Chondrocyte (in vitro differentiated cells): Measurements from ENCODE around the gene TTC31. TPM values are rescaled to one million over a fixed set of nuclear protein-coding genes. Genes with fewer than 3 reads are reported as not detected.
A peak's percentile ranks its signal among the peaks of the same experiment; 100 is the strongest.

ENCODE experiments used
- DNase-seq: peaks from one replicate; pipeline ENCODE4 v3.0.0; 2021; ENCODE audit warnings: mixed read lengths, low spot score
- H3K27ac Mint-ChIP-seq: one replicate; pipeline ENCODE4 v1.8.0; 2021; ENCODE audit warnings: mild to moderate bottlenecking, moderate library complexity, mixed read lengths; ENCODE audit not compliant: unreplicated experiment
- H3K27me3 Mint-ChIP-seq: 2 replicates; pipeline ENCODE4 v1.8.0; 2021; ENCODE audit warnings: low read depth, mixed read lengths
- H3K36me3 Mint-ChIP-seq: 2 replicates; pipeline ENCODE4 v1.8.0; 2021; ENCODE audit warnings: low read depth, mixed read lengths
- H3K4me1 Mint-ChIP-seq: 2 replicates; pipeline ENCODE4 v1.8.0; 2021; ENCODE audit warnings: low read depth, mild to moderate bottlenecking, mixed read lengths
- H3K4me3 Mint-ChIP-seq: one replicate; pipeline ENCODE4 v1.8.0; 2021; ENCODE audit warnings: mild to moderate bottlenecking, moderate library complexity, mixed read lengths; ENCODE audit not compliant: unreplicated experiment
- H3K9me3 Mint-ChIP-seq: 2 replicates; pipeline ENCODE4 v1.8.0; 2021; ENCODE audit warnings: low read depth, mixed read lengths
- total RNA-seq: library from RNA; stranded (reverse); gene quantifications from 3 replicates; pipeline ENCODE4 v1.2.1, GENCODE V29; 2021
- TF ChIP-seq, protein P1 (sequence below): fragments of 200-600 bp; sonication (generic); IDR thresholded peaks from 2 replicates; pipeline ENCODE4 v1.5.0; 2021; ENCODE audit warnings: antibody characterized with exemption, mild to moderate bottlenecking, moderate library complexity

The TTC31 gene
- total RNA-seq, 1 donor from 2014 or later, result 18.1 TPM

DNA sequence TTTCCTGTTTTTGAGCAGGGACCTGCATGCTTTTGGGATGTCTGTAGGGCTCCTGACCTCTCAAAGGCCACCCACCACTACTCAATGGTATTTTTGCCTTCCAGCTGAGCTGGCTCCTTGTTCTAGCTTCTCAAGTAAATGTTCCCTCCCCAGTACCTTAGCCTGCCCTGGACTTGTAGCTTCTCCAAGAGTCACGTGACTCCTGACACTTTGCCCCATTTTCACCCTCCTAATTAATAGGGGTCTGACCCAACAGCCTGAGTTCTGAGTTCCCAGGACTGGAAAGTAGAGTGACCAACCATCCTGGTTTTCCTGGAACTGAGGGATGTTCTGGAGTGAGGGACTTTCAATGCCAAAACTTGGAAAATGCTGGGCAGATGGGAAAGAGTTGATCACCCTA, 12.6 kb downstream of the TTC31 start:
- H3K36me3 Mint-ChIP-seq, result peaks cover 31% of the 10 kb centered on the region
- no peak overlapping the region for H3K27ac Mint-ChIP-seq
- H3K27me3 Mint-ChIP-seq, result peaks cover 24% of the 10 kb centered on the region
- peaks cover 21% of the 10 kb centered on the region for H3K4me1 Mint-ChIP-seq
- H3K9me3 Mint-ChIP-seq, result no peaks in the 10 kb centered on the region
- no peak for DNase-seq
- no peak overlapping the region for H3K4me3 Mint-ChIP-seq
- TF ChIP-seq, protein P1, sequence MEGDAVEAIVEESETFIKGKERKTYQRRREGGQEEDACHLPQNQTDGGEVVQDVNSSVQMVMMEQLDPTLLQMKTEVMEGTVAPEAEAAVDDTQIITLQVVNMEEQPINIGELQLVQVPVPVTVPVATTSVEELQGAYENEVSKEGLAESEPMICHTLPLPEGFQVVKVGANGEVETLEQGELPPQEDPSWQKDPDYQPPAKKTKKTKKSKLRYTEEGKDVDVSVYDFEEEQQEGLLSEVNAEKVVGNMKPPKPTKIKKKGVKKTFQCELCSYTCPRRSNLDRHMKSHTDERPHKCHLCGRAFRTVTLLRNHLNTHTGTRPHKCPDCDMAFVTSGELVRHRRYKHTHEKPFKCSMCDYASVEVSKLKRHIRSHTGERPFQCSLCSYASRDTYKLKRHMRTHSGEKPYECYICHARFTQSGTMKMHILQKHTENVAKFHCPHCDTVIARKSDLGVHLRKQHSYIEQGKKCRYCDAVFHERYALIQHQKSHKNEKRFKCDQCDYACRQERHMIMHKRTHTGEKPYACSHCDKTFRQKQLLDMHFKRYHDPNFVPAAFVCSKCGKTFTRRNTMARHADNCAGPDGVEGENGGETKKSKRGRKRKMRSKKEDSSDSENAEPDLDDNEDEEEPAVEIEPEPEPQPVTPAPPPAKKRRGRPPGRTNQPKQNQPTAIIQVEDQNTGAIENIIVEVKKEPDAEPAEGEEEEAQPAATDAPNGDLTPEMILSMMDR, result no peak

DNA sequence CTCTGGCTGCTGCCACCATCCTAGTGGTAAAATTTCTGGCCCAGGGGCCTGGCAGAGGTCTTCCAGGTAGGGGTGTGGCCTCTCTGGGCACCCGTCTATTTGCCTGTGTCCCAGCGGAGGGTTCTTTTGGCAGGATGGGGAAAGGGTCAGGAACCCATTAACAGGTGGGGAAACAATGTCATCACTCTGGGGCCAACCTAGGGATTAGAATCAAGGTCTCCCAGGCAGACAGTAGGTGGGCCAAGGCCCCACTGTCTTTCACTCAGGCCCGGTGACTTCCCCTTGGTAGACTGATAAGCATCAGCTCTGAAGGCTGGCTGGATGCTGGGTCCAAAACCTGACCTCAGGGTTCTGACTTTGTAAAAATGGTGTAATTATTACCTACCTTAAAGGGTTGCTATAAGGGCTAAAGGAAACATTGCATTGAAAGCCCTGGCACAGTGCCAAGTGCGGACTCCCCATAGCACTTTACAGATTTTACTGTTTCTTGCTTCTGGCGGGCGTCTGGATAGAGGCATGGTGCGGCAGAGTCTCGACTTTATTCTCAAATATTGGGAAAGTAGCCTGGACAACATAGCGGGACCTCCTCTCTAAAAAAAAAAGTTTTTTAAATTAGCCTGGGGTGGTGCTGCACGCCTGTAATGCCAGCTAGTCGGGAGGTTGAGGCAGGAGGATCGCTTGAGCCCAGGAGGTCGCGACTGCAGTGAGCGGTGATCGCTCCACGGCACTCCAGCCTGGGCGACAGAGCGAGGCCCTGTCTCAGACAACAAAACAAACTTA, 14.3 kb downstream of the TTC31 start:
- DNase-seq, result no peak
- Mint-ChIP-seq H3K9me3 (no peaks in the 10 kb centered on the region), H3K4me3 (peak overlapping the region; percentile 72), H3K27ac (no peak overlapping the region), H3K27me3 (peaks cover 25% of the 10 kb centered on the region), H3K36me3 (peaks cover 20% of the 10 kb centered on the region), H3K4me1 (peaks cover 27% of the 10 kb centered on the region)
- TF ChIP-seq, protein P1, result no peak

DNA sequence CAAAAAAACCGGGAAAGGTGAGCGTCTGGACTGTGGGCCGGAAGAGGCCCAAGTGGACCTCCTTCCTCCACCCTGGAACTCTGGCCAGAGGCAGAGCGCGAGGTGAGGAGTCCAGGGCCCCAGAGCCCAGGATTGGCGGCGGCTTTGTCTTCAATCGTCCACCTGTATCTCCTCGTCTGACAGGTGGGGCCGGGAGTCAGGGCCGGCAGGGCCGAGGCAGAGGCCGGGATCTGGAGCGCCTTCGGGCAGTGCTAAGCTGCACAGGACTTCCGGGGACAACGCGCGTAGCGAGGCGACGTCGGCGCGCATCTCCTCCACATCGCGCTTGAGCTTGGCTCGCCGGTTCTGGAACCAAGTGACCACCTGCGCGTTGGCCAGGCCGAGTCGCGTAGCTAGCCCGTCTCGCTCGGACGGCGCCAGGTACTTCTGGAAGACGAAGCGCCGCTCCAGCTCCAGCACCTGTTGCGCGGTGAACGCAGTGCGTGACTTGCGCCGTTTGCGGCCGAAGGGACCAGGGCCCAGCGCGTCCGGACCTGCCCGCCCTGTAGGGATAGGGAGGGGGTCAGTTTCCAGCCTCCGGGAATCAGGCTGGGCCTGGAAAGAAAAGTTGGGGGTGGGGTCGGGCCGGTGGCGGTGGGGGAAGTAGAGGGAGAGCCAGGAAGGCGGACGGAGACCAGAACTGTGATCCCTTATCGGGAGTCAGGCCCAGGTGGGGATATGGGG, 15.1 kb downstream of the TTC31 start:
- Mint-ChIP-seq H3K36me3 (peaks cover 13% of the 10 kb centered on the region), H3K4me1 (peaks cover 34% of the 10 kb centered on the region), H3K27me3 (peaks cover 25% of the 10 kb centered on the region), H3K4me3 (peak overlapping the region; percentile 72), H3K27ac (no peak overlapping the region), H3K9me3 (no peaks in the 10 kb centered on the region)
- no peak for DNase-seq
- TF ChIP-seq, protein P1, result no peak

DNA sequence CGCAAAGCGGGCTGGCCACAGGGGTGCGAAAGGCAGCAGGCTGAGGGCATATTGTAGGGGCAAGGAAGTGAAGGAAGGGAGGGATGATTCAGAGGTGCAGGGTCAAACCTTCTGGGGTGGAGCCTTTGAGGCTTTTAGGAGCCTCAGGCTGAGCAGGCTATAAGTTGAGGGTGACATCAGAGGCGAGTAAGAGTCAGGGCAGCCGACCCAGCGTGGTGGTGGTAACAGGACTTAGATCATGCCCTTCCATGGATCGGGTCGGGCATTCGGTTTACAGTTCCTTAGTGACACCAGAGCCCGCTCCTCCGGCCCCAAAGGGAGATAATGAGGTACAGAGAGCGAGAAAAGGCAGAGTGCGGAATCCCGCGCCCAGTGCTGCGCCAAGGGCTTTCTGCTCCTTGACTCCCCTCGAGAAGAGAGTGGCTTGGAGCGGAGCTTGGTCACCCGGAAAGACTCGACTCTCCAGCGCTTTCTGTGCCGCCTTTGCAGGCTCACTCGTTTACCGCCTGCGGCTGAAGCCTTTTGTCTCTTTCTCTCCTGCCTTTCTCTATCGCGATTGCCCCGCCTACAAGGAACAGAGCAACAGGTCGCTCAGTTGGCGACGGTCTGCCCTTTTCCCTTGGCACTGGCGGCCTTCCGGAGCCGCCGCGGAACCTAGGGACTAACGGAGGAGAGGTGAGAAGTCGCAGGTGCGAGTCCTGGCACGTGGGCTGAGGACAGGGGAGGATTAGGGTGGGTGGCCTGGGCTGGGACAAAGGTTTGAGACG, 15.8 kb downstream of the TTC31 start:
- Mint-ChIP-seq H3K36me3 (peaks cover 9% of the 10 kb centered on the region), H3K27ac (peak overlapping the region; percentile 22), H3K4me1 (peaks cover 40% of the 10 kb centered on the region)

More for the DNA sequence above, 15.8 kb downstream of the TTC31 start:
- TF ChIP-seq, protein P1, result no peak
- Mint-ChIP-seq H3K9me3 (no peaks in the 10 kb centered on the region), H3K27me3 (peaks cover 25% of the 10 kb centered on the region), H3K4me3 (peak overlapping the region; percentile 72)
- DNase-seq, result no peak
